Stimulated activated CD8-positive, alpha-beta memory T cell treated with anti-CD3 and anti-CD28 coated beads, Interleukin-2, amount 100 ng/mL, for 48 hours (primary cell): ENCODE results near the gene RNF141.

ENCODE experiments used
- DNase-seq, 2 donors: peaks; one replicate each; pipeline ENCODE4 v3.0.0-alpha.2; 2020; ENCODE audit warnings: low read depth in 2 of 2

The RNF141 gene

DNA sequence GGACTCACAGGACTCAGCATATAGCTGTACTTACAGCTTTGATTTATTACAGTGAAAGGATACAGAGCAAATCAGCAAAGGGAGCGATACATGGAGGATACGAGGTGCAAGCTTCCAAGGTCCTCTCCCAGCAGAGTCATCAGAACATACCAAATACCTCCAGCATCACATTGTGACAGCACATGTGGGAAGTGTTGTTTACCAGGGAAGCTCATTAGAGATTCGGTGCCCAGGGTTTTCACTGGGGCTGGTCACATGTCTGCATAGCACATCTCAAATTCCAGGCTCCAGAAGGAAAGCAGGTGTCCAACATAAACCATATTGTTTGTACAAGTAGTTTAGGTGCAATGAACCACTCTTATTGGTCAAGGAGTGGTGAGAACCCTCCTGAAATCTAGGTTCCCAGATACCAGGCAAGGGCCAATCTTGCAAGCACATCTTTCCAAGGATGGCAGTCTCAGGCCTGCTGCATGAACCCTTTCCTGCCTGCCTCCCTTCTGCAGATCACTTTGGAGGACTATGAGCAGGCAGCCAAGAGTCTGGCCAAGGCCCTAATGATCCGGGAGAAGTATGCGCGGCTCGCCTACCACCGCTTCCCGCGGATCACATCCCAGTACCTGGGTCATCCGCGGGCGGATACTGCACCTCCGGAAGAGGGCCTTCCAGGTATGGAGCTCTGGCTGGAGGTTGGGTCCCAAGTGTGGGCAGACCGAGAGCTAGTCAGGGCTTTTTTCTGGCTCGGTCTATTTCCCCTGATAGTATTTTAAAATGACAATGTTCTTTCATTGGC lies 59.2 kb downstream of the RNF141 start:
- no peak for DNase-seq

DNA sequence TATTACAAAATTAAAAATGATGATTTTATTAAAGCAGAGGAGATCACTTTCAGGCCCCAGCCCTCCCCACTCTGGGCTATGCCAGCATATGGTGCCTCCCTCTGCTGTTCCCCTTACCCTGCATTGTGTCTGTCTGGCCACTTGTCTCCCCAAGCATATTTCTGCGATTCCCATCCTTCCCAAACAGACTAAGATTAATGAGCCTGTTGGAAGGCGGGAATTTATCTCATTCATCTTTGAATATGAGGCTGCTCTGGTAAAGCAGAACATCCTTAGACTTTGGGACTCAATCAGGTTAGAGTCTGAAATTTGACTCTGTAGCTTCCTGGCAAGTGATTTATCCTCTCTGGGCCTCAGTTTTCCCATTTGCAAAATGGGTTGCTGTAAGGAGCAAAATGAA lies 60.2 kb downstream of the RNF141 start:
- DNase-seq = no peak

- no peak for DNase-seq
Measured at GRCh38 chr11:10480026-10480425, 61.0 kb downstream of the RNF141 start.

- DNase-seq = no peak
Measured at GRCh38 chr11:10478574-10479550, 62.1 kb downstream of the RNF141 start.

DNA sequence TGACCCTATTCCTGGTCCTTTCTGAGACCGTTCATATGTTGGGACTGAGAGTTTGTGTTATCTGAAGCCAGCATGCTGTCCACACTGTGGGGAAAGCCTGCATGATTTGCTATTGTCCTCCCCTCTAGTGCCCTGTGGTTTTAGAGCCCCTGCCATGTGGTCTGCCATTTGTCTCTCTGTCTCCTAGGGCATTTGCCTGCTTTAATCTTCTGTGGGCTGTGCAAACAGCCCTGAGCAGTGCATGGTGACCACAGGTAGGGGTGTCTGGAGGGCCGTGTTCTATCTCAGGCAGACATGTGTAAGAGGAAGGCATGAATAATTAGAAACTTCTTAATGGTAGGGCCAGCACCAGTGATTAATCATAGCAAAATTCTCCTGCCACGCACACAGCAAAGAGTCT lies 62.9 kb downstream of the RNF141 start:
- DNase-seq = no peak

DNA sequence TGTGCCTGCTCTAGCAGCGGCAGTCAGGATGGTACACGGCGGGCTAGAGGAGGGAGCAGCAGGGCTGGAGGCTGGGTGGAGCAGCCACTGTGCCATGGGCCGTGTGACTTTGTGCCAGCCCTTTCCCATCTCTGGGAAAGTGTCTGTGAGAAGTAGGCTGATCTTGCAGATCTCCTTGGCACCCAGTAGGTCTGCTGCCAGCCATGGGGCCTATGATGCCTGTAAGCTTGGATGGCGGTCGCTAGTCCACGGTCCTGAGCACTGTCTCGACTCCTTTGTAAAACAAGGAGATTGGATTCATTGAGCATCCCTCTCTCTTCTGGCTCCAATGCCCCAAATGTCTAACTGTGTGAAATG lies 63.3 kb downstream of the RNF141 start:
- no peak for DNase-seq

- no peak for DNase-seq
Measured at GRCh38 chr11:10476927-10477689, 63.9 kb downstream of the RNF141 start.

DNA sequence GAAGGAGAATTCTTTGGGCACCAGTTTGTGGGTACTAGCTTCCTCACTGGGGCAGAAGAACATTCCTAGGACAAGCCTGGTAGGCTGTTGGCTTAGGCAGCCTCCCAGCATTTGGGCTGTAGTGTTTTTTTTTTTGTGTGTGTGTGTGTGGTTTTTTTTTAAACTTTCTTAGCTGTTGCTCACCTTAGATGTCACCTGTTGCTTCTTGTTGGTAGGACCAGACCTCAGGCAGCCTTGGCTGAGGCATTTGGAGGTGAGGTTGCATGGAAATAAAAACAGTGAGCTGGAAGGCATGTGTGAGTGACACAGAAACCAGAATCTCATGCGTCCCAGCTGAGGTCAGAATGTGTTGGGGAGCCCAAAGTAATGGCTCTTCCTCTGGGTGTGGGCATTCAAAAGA lies 64.6 kb downstream of the RNF141 start:
- no peak for DNase-seq

GRCh38 chr11:10474551-10474950 lies 66.4 kb downstream of the RNF141 start:
- no peak for DNase-seq

GRCh38 chr11:10473371-10473770 lies 67.6 kb downstream of the RNF141 start:
- no peak for DNase-seq

DNA sequence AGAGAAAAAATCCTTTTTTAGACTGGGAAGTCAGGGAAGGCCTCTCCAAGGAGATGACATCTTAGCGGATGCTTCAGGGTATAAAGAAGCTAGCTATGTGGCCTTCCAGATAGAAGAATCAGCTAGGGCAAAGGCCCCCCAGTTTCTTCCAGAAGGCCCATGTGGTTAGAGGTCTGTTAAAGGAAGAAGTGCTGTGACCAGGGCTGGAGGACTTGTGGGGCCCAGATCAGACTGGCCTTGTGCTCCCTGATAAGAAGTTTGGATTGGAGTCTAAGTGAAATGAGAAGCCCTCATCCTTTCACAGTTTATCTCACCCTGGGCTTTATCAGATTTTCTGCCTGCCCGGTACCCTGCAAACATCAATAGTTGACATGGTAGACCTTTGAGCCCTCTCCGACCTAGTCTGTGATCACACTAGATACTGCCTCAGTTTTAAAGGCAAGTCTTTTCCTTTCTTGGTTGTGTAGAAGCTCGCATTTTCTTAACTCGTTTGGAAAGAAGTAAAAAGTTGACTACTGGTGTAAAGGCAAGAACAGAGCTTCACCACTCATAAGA lies 78.2 kb downstream of the RNF141 start:
- DNase-seq = no peak
